Thoracic aorta (tissue), 2 donors: ENCODE data around the gene PRKACB. TPM values are rescaled to one million over a fixed set of nuclear protein-coding genes. Genes with fewer than 3 reads are reported as not detected.
"Not testable (repeated sequence)": the region's sequence is repeated elsewhere in the genome, so short reads cannot be mapped to it uniquely, and the experiment has no call there.

ENCODE experiments used
- ATAC-seq: fragments of 150-250 bp; one replicate; pipeline ENCODE4 v1.8.0; 2017; ENCODE audit warnings: low read depth; ENCODE audit not compliant: insufficient number of reproducible peaks, low FRiP score
- DNase-seq: peaks from one replicate; pipeline ENCODE4 v3.0.0-alpha.2; 2020; ENCODE audit warnings: low spot score
- H3K27ac ChIP-seq, 2 donors: fragments of 200-600 bp; sonication (generic); 1 replicate in 1 of 2; 2 replicates in 1 of 2; pipeline ENCODE4 v1.5.1; 2016; ENCODE audit warnings: mild to moderate bottlenecking in 2 of 2, moderate library complexity in 2 of 2
- H3K27me3 ChIP-seq: fragments of 200-600 bp; sonication (generic); replicated peaks from 2 replicates; pipeline ENCODE4 v1.6.0; 2016; ENCODE audit warnings: mild to moderate bottlenecking; ENCODE audit not compliant: insufficient read depth
- H3K36me3 ChIP-seq: fragments of 200-600 bp; sonication (generic); one replicate; pipeline ENCODE4 v1.5.1; 2016
- H3K4me1 ChIP-seq, 2 donors: fragments of 200-600 bp; sonication (generic); 1 replicate in 1 of 2; 2 replicates in 1 of 2; pipeline versions ENCODE4 v1.5.1 to v1.6.0; 2016; ENCODE audit warnings: low read depth in 2 of 2, mild to moderate bottlenecking in 1 of 2; ENCODE audit not compliant: control insufficient read depth in 1 of 2
- H3K4me3 ChIP-seq: fragments of 200-600 bp; sonication (generic); 2 replicates; pipeline ENCODE4 v1.5.1; 2016; ENCODE audit warnings: mild to moderate bottlenecking
- H3K9me3 ChIP-seq: fragments of 200-600 bp; sonication (generic); 2 replicates; pipeline ENCODE4 v1.5.1; 2016
- total RNA-seq, 2 donors: library from RNA; depleted of rRNA; stranded (reverse); fragments of >200 nt; gene quantifications; one replicate each; pipeline versions ENCODE4 v1.1.0 to v1.2.3, GENCODE V29; 2016
- TF ChIP-seq, protein P1 (sequence below): fragments of 200-600 bp; sonication (generic); IDR thresholded peaks from one replicate; pipeline ENCODE4 v1.5.1; 2019; ENCODE audit warnings: antibody characterized with exemption

PRKACB gene
- total RNA-seq, 2 donors from 2014 or later, result 27.3 to 32.2 TPM

DNA sequence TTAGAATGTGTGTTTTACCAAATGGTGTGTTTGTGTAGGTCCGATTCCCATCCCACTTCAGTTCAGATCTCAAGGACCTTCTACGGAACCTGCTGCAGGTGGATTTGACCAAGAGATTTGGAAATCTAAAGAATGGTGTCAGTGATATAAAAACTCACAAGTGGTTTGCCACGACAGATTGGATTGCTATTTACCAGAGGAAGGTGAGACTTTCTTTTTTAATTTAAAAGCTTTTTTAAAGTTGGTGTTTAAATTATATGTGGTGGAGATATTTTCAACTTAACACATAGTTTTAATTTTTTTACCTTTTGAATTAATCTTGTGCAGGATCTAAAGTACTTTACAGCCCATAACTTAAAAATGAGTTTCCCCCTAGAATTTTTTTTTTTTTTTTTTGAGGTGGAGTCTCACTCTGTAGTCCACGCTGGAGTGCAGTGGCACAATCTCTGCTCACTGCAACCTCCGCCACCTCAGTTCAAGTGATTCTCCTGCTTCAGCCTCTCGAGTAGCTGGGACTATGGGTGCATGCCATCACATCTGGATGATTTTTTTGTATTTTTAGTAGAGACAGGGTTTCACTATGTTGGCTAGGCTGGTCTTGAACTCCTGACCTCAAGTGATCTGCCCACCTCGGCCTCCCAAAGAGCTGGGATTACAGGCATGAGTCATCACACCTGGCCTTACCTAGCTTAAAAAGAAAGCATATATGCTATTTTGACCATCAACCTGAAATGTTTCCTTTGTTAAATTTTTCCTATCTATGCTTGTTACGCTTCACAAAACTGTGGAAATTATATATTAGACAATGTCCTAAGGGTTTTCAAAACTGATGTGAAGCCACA lies 70.3 kb downstream of the PRKACB start:
- Histone ChIP-seq H3K27ac (no peak overlapping the region), H3K36me3 (no peaks in the 10 kb centered on the region), H3K4me1 (no peaks in the 10 kb centered on the region), H3K4me3 (no peak overlapping the region), H3K9me3 (no peaks in the 10 kb centered on the region), H3K27me3 (no peaks in the 10 kb centered on the region)
- ATAC-seq, result no peak
- no peak for DNase-seq
- TF ChIP-seq, protein P1, sequence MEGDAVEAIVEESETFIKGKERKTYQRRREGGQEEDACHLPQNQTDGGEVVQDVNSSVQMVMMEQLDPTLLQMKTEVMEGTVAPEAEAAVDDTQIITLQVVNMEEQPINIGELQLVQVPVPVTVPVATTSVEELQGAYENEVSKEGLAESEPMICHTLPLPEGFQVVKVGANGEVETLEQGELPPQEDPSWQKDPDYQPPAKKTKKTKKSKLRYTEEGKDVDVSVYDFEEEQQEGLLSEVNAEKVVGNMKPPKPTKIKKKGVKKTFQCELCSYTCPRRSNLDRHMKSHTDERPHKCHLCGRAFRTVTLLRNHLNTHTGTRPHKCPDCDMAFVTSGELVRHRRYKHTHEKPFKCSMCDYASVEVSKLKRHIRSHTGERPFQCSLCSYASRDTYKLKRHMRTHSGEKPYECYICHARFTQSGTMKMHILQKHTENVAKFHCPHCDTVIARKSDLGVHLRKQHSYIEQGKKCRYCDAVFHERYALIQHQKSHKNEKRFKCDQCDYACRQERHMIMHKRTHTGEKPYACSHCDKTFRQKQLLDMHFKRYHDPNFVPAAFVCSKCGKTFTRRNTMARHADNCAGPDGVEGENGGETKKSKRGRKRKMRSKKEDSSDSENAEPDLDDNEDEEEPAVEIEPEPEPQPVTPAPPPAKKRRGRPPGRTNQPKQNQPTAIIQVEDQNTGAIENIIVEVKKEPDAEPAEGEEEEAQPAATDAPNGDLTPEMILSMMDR, result no peak

DNA sequence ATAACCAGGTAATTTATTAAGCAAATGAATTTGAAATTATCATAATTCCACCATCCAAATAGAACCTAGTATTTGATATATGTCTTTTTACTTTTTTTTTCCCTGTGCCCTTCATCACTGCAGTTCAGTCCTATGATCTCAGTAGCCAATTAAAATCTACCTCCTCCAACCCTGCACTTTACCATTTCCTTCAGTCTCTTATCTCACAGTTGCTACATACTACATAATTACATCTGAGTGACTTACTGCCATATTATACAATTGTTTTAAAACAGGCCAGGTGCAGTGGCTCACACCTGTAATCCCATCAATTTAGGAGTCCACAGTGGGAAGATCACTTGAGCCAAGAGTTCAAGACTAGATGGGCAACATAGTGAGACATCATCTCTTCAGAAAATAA lies 73.2 kb downstream of the PRKACB start:
- no peak for DNase-seq
- TF ChIP-seq, protein P1, result no peak
- H3K27me3 ChIP-seq, result no peaks in the 10 kb centered on the region
- ATAC-seq, result no peak
- H3K36me3 ChIP-seq, result no peaks in the 10 kb centered on the region
- H3K4me3 ChIP-seq, result no peak overlapping the region
- H3K9me3 ChIP-seq, result no peaks in the 10 kb centered on the region
- no peak overlapping the region for H3K27ac ChIP-seq
- no peaks in the 10 kb centered on the region for H3K4me1 ChIP-seq

DNA sequence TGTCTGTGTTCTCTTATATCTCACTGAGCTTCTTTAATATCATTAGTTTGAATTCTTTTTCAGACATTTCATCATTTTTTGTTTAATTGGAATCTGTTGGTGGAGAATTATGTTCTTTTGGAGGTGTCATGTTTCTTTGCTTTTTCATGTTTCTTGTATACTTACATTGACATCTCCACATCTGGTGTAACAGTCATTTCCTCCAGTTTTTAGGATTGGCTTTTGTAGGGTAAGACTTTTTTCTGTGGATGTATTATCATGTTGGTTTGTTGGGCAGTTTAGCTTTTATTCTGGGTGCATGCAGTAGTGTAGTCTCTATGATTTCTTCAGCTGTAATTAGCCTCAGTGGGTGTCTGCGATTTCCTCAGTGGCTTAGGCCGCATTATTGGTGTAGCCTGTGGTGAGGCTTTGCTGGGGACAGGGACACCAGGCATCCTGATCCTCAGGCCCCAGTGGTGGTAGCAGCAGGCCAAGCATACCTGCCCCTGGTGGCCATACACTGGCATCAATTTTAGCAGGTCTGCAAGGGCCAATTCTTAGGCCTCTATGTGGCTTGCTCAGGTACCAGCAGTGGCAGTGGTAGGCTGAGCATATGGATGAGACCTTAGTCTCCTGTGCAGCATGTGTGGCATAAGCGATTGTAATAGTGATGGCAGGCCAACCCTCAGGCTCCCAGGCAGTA lies 79.8 kb downstream of the PRKACB start:
- Histone ChIP-seq H3K4me1 (no peaks in the 10 kb centered on the region), H3K27ac (no peak overlapping the region), H3K4me3 (no peak overlapping the region), H3K9me3 (peaks cover 6% of the 10 kb centered on the region), H3K27me3 (no peaks in the 10 kb centered on the region), H3K36me3 (no peaks in the 10 kb centered on the region)
- DNase-seq (no peak), ATAC-seq (no peak)
- TF ChIP-seq, protein P1, result no peak

DNA sequence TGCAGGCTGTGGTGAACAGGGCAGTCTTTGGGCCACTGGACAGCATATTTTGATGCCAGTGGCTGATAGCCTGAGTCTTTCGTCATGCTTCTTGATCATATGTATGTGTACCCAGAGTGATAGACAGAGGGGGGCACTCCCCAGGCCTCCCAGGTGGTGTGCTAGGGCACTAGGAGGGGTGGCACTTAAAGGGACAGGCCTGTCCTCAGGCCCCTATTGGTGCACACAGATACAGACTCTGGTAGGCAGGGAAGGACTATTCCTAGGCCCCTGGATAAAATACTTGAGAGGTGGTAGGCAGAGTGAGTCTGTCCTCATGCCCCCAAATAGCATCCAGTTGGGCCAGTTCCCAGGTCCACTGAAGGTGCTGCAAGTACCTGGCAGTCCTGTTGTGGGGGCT lies 80.8 kb downstream of the PRKACB start:
- Histone ChIP-seq H3K9me3 (peaks cover 6% of the 10 kb centered on the region), H3K4me3 (no peak overlapping the region), H3K27ac (no peak overlapping the region), H3K36me3 (no peaks in the 10 kb centered on the region), H3K27me3 (no peaks in the 10 kb centered on the region), H3K4me1 (no peaks in the 10 kb centered on the region)
- TF ChIP-seq, protein P1, result no peak
- ATAC-seq, result no peak
- DNase-seq, result no peak

DNA sequence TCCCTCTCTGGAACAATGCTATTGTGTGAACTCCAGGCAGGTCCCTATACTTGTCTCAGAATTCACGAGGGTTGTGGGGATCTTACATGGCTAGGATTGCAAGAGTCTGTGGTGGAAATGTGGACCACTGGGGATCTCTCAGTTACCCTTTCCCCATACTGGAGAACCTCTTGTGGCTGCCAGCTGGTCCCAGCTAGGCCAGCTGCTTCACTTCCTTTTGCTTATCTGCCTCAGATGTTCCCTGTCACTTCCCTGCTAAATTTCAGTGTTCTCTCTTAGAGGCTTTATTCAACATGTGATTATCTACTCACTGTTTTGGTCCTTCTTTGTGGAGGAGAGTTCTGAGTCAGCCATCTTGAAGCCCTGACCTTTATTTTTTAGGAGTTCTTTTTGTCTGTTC lies 81.6 kb downstream of the PRKACB start:
- H3K36me3 ChIP-seq, result no peaks in the 10 kb centered on the region
- H3K9me3 ChIP-seq, result peaks cover 6% of the 10 kb centered on the region
- H3K27ac ChIP-seq, result no peak overlapping the region
- H3K4me1 ChIP-seq, result no peaks in the 10 kb centered on the region
- H3K4me3 ChIP-seq, result no peak overlapping the region
- DNase-seq (no peak), ATAC-seq (no peak)
- TF ChIP-seq, protein P1, result no peak
- H3K27me3 ChIP-seq, result no peaks in the 10 kb centered on the region

DNA sequence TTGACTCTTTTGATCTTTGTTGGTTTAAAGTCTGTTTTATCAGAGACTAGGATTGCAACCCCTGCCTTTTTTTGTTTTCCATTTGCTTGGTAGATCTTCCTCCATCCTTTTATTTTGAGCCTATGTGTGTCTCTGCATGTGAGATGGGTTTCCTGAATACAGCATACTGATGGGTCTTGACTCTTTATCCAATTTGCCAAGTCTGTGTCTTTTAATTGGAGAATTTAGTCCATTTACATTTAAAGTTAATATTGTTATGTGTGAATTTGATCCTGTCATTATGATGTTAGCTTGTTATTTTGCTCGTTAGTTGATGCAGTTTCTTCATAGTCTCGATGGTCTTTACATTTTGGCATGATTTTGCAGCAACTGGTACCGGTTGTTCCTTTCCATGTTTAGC lies 88.6 kb downstream of the PRKACB start:
- not testable (repeated sequence) for H3K36me3 ChIP-seq, H3K27me3 ChIP-seq, H3K27ac ChIP-seq, DNase-seq, H3K9me3 ChIP-seq, H3K4me1 ChIP-seq, H3K4me3 ChIP-seq, ATAC-seq
